Esophagus squamous epithelium (tissue), 5 donors: ENCODE measurements around the gene SLC2A4RG. TPM values are rescaled to one million over a fixed set of nuclear protein-coding genes. Genes with fewer than 3 reads are reported as not detected.
"Not testable (repeated sequence)": the region's sequence is repeated elsewhere in the genome, so short reads cannot be mapped to it uniquely, and the experiment has no call there.

Source experiments
- DNase-seq: peaks from one replicate; lab custom pipeline; 2025; lab: John Stamatoyannopoulos, UW
- H3K27ac ChIP-seq, 4 donors: fragments of 200-600 bp; sonication (generic); one replicate each; pipeline ENCODE4 v1.5.1; 2016 to 2019; ENCODE audit warnings: mild to moderate bottlenecking in 1 of 4
- H3K27me3 ChIP-seq, 4 donors: fragments of 200-600 bp; sonication (generic); 1 replicate in 3 of 4; 2 replicates in 1 of 4; pipeline versions ENCODE4 v1.5.1 to v1.6.0; 2017 to 2021; ENCODE audit warnings: antibody characterized with exemption in 1 of 4
- H3K36me3 ChIP-seq, 3 donors: fragments of 200-600 bp; sonication (generic); one replicate each; pipeline ENCODE4 v1.5.1; 2016 to 2019
- H3K4me1 ChIP-seq, 3 donors: fragments of 200-600 bp; sonication (generic); one replicate each; pipeline ENCODE4 v1.5.1; 2017 to 2019
- H3K4me3 ChIP-seq, 4 donors: fragments of 200-600 bp; sonication (generic); 1 replicate in 3 of 4; 2 replicates in 1 of 4; pipeline ENCODE4 v1.5.1; 2016 to 2019; ENCODE audit warnings: mild to moderate bottlenecking in 2 of 4, moderate library complexity in 1 of 4
- H3K9me3 ChIP-seq, 3 donors: fragments of 200-600 bp; sonication (generic); one replicate each; pipeline ENCODE4 v1.5.1; 2016 to 2019
- CTCF ChIP-seq, 6 experiments: fragments of 450-650 bp in 4 of 6; fragments of 200-600 bp in 2 of 6; sonication (generic) in 2 of 6; IDR thresholded peaks; one replicate each; pipeline ENCODE4 v1.5.1; 2016 to 2019; ENCODE audit warnings: antibody characterized with exemption in 6 of 6, mild to moderate bottlenecking in 4 of 6, moderate library complexity in 4 of 6
- POLR2A ChIP-seq, 4 donors: fragments of 450-650 bp; IDR thresholded peaks; one replicate each; pipeline ENCODE4 v1.6.1; 2017; ENCODE audit warnings: antibody characterized with exemption in 4 of 4, mild to moderate bottlenecking in 4 of 4, moderate library complexity in 3 of 4
- WGBS, 2 donors: methylation state at CpG; one replicate each; pipeline ENCODE4 v1.1.5; 2018; 5-methylcytosine and 5-hydroxymethylcytosine counted together
- intact Hi-C: fragments of 100-400 bp; cut with DNase I; formaldehyde crosslinking; loops from one replicate; pipeline ENCODE4 v1.15.0; 2022
- total RNA-seq, 4 donors: library from RNA; depleted of rRNA; stranded (reverse); fragments of >200 nt; gene quantifications; one replicate each; pipeline ENCODE4 v1.1.0, GENCODE V29; 2016
- donor health status: DM: yes; HTN: yes; CAD: no.

SLC2A4RG gene
- total RNA-seq, 4 donors from 2014 or later, result 37.0 to 55.5 (median 50.2) TPM

- DNase-seq, result no peak
- 79 to 89% methylated on average over 7 to 21 of the region's 33 CpGs for WGBS, 2 donors
- H3K4me3 ChIP-seq, result no peak overlapping the region
- H3K36me3 ChIP-seq, result peaks cover 0 to 14% (median 9%) of the 10 kb centered on the region in 3 donors
- no peak overlapping the region for H3K27ac ChIP-seq
- no peak for TF ChIP-seq CTCF (IDR thresholded peaks at IDR 0.05)
- no peak for TF ChIP-seq POLR2A (IDR thresholded peaks at IDR 0.05)
- peaks cover 0 to 35% (median 3%) of the 10 kb centered on the region in 3 donors for H3K4me1 ChIP-seq
- intact Hi-C loops, result no loop called here
- H3K9me3 ChIP-seq, result no peaks in the 10 kb centered on the region
- peaks cover 0 to 27% (median 0%) of the 10 kb centered on the region in 4 donors for H3K27me3 ChIP-seq
These were observed 34.1 kb downstream of the SLC2A4RG start for GRCh38 chr20:63773571-63774241.

GRCh38 chr20:63774306-63774705, 34.7 kb downstream of the SLC2A4RG start:
- no peak overlapping the region for H3K27ac ChIP-seq
- no peak for DNase-seq
- peaks cover 0 to 27% (median 0%) of the 10 kb centered on the region in 4 donors for H3K27me3 ChIP-seq
- 56 to 57% methylated on average over 10 to 13 of the region's 15 CpGs for WGBS, 2 donors
- no peak overlapping the region for H3K4me3 ChIP-seq
- no peaks in the 10 kb centered on the region for H3K9me3 ChIP-seq
- peaks cover 0 to 8% (median 3%) of the 10 kb centered on the region in 3 donors for H3K36me3 ChIP-seq
- TF ChIP-seq CTCF (IDR thresholded peaks at IDR 0.05) (no peak), POLR2A (IDR thresholded peaks at IDR 0.05) (no peak)
- H3K4me1 ChIP-seq, result peaks cover 0 to 35% (median 3%) of the 10 kb centered on the region in 3 donors
- intact Hi-C loops, result no loop called here

GRCh38 chr20:63775096-63775978, 35.8 kb downstream of the SLC2A4RG start:
- TF ChIP-seq POLR2A (IDR thresholded peaks at IDR 0.05) (no peak), CTCF (IDR thresholded peaks at IDR 0.05) (peak; percentile 25 to 58 (median 45))
- peaks cover 0 to 35% (median 3%) of the 10 kb centered on the region in 3 donors for H3K4me1 ChIP-seq
- WGBS, 2 donors, result 20 to 39% methylated on average over 1 to 54 of the region's 67 CpGs
- peak overlapping the region in 2 of 4 donors; percentile 8 to 13 for H3K4me3 ChIP-seq
- no peaks in the 10 kb centered on the region for H3K36me3 ChIP-seq
- H3K27ac ChIP-seq, result no peak overlapping the region
- no peaks in the 10 kb centered on the region for H3K9me3 ChIP-seq
- no peak for DNase-seq
- H3K27me3 ChIP-seq, result peaks cover 0 to 27% (median 0%) of the 10 kb centered on the region in 4 donors
- intact Hi-C loops, result no loop called here

- intact Hi-C loops, H3K4me3 ChIP-seq, DNase-seq, H3K27ac ChIP-seq, H3K36me3 ChIP-seq, H3K9me3 ChIP-seq: not testable (repeated sequence)
- peaks cover 0 to 35% (median 3%) of the 10 kb centered on the region in 3 donors for H3K4me1 ChIP-seq
- peaks cover 0 to 27% (median 0%) of the 10 kb centered on the region in 4 donors for H3K27me3 ChIP-seq
- 76 to 82% methylated on average over 11 to 19 of the region's 23 CpGs for WGBS, 2 donors
These were observed 37.3 kb downstream of the SLC2A4RG start for GRCh38 chr20:63776875-63777274.

- intact Hi-C loops, result no loop called here
- H3K4me3 ChIP-seq, result no peak overlapping the region
- H3K27ac ChIP-seq, result no peak overlapping the region
- peaks cover 0 to 27% (median 0%) of the 10 kb centered on the region in 4 donors for H3K27me3 ChIP-seq
- no peaks in the 10 kb centered on the region for H3K36me3 ChIP-seq
- TF ChIP-seq CTCF (IDR thresholded peaks at IDR 0.05) (no peak), POLR2A (IDR thresholded peaks at IDR 0.05) (no peak)
- 92 to 95% methylated on average over 12 to 13 of the region's 13 CpGs for WGBS, 2 donors
- H3K9me3 ChIP-seq, result no peaks in the 10 kb centered on the region
- H3K4me1 ChIP-seq, result peaks cover 0 to 30% (median 3%) of the 10 kb centered on the region in 3 donors
- no peak for DNase-seq
These were observed 38.0 kb downstream of the SLC2A4RG start for GRCh38 chr20:63777614-63778013.
